ENCODE measurements around the gene GPI.
A peak's percentile ranks its signal among the peaks of the same experiment; 100 is the strongest.

The GPI gene

DNA sequence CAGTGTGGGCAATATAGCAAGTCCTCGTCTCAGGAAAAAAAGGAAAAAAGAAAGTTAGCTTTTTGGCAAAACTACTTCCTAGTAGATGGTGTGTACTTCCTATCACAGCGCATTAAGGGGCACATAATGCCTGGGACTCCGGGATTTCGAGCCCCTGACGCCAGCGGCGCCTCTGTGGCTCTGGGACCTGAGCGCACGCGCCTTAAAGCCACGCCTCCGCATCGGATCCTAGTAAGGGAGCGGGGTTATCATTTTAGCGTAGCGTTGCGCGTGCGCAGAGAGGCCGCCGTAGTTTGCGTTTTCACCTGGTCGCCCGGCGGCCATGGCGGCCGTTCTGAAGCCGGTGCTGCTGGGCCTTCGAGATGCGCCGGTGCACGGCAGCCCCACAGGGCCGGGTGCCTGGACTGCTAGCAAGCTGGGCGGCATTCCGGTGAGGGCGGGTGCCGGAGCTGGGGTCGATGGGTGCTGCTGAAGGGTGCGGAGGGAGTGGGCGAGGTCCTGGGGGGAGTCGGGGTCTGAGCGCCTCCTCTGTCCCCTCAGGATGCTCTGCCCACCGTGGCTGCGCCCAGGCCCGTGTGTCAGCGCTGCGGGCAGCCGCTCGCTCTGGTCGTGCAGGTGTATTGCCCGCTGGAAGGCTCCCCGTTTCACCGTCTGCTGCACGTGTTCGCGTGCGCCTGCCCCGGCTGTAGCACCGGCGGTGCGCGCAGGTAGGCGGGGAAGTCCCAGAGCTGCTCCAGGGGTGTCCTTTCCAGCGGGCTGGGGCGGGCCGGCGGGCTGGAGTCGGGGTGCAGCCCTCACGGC lies 39.3 kb downstream of the GPI start, which contains the start of gene PDCD2L:
TSS of gene PDCD2L (plus strand) at position 291 of the 801 bp plus-strand sequence. CDS start at position 323, 32 bp downstream.
- DNase-seq (ENCODE audit: low read depth in 2 of 2): peak; percentile 92 to 93

GRCh38 chr19:34405892-34406660 lies 41.1 kb downstream of the GPI start:
- DNase-seq (ENCODE audit: low read depth in 2 of 2): no peak

DNA sequence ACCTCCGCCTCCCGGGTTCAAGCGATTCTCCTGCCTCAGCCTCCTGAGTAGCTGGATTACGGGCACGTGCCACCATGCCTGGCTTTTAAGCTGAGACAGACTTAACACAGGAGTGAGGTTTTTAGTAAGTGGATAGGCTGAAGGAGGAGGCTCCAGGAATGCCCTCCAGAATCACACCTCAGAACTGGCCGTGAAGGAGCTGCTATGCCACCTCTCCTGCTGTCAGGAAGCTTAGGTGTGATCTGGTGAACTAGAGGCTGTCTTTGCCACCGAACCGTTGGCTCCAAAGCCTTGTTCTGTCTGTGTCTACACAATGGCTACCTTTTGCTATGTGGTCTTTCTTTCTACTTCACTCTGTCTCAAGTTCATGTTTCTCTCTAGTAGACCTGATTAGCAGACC lies 43.4 kb downstream of the GPI start:
- DNase-seq (ENCODE audit: low read depth in 2 of 2): no peak

- no peak for DNase-seq (ENCODE audit: low read depth in 2 of 2)
Observed at GRCh38 chr19:34409189-34410164, 44.5 kb downstream of the GPI start.

- no peak for DNase-seq (ENCODE audit: low read depth in 2 of 2)
Observed at GRCh38 chr19:34411216-34411615, 46.2 kb downstream of the GPI start.

GRCh38 chr19:34416021-34416545 lies 51.1 kb downstream of the GPI start:
- DNase-seq (ENCODE audit: low read depth in 2 of 2): no peak

GRCh38 chr19:34418300-34418699 lies 53.3 kb downstream of the GPI start:
- DNase-seq (ENCODE audit: low read depth in 2 of 2): no peak

DNA sequence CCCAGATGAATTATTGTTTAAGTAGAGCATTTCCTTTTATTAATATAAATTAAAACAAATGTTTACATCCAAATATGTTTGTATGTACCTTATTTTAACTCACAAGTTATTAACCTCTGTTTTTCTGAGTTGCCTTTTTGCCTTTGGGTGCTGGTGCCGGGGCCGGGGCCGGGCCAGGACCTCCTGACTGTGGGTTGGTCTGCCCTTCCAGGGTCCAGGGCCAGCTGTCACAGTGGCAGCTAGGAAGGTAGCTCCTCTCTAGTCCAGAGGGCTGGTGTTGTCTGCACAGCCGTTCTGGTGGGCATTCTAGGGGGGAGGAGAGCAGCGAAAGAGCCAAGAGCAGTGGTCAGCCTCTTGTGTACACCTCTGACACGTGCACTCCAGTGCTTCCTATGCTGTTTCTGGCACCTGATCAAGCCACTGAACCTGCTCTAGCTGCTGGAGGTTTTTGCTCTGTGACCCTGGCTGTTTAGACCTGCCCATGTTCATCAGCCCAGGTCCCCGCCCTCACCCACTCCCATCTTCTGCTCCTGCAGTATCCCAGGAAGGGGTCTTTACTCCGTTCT lies 61.2 kb downstream of the GPI start:
- no peak for DNase-seq (ENCODE audit: low read depth in 2 of 2)

DNA sequence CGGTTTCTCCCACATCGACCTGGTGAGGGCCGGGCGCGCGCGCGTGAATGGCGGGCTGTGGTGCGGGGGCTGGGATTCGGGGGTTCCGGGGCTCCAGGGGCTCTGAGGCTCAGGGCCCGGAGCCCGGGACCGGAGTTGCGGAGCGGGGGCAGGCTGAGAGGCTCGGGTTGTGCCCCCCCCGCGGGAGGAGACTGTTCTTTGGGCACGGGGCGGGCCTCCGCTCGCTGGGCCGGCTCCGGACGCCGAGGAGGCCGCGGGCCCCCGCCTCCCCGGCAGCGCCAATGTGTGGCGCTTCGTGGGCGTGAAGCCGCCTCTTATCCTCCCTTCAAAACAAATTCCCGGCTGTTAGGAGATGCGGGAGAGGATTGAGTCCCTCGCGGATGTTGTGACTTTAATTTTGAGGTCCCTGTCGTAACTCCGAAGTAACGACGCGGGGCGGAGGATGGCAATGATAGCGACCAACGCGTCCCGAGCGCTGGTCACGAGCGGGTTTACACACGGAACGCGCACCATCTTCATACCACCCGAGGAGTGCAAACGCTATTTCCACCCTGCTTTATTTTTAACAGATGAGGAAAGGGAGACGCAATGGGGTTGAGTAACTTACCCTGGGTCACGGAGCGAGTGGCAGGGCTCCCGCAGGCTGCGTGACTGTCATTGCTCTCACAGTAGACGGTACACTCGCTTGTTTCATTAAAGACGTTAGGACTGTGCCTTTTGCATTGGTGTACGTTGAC lies 63.7 kb downstream of the GPI start:
- peak; percentile 7 to 22 for DNase-seq (ENCODE audit: low read depth in 2 of 2)

- no peak for DNase-seq (ENCODE audit: low read depth in 2 of 2)
Observed at GRCh38 chr19:34429553-34429952, 64.6 kb downstream of the GPI start.

DNA sequence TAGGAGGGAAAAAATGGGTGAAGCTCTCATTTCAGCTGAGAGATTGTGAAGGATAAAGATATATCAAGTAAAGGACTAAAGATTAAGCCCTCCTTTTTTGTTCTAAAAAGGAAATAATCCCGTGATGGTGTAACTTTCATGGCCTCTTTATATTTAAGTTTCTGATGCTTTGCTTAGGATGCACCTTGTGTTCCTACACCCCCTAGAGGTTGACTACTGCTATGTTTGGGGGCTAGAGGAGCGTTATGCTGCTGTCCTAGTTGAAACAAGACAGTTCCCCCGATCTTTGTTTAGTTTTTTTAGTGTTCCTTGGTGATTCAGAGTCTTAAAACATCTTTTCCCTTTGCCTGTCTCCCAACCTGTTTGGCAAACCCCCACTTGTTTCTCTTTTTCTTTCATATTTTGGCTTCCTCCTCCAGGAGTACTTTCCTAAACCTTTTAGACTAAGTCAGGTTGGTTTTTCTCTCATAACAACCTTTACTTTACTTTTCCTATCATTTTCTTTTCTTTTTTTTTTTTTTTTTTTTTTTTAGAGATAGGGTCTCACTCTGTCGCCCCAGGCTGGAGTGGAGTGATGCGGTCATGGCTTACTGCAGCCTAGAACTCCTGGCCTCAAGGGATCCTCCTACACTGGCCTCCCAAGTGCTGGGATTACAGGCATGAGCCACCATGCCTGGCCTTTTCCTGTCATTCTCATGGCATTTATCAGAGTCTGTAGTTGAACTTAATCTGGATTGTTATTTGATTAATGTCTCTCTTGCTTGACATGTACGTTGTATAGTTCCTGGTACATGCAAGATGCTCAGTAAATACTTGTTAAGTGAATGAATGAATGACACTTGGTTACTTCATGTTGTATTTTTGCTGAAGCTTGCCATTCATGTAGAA lies 66.0 kb downstream of the GPI start:
- DNase-seq (ENCODE audit: low read depth in 2 of 2): no peak

GRCh38 chr19:34431681-34432402 lies 66.8 kb downstream of the GPI start:
- no peak for DNase-seq (ENCODE audit: low read depth in 2 of 2)

DNA sequence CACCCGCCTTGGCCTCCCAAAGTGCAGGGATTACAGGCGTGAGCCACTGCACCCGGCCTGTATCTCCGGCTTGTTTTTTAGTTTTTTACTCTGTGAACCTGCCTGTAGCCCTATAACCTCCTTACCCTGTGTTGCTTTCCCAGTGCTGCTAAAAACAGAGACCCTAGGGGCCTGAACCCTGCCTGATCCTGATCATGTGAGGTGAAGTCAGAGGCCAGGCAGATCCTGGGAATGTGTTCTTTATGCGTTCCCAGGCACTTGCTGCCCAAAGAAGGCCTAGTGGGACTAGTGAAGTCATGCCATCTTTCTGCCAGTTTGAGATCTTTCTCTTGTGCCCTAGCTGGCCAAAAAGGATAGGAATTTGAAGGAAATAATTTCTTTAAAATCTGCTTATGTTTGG lies 67.8 kb downstream of the GPI start:
- DNase-seq (ENCODE audit: low read depth in 2 of 2): no peak

DNA sequence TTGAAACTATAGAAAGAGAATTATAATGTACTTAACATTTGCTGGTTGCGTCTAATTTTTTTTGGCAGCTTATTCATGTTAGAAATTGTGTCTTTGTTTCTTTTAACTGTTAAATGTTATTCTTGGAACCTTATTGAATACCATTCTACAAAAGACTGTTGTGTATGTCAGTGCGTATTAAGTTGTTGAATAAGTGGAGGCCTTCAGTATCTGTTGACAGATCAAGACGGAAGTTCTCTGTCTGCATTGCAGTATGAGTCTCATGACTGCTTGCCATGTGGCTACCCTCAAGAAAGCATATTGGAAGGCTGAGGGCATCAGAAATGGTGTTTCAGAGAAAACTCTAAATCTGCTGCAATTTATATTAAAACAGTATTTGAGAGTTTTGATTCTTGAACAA lies 71.7 kb downstream of the GPI start:
- DNase-seq (ENCODE audit: low read depth in 2 of 2): no peak

DNA sequence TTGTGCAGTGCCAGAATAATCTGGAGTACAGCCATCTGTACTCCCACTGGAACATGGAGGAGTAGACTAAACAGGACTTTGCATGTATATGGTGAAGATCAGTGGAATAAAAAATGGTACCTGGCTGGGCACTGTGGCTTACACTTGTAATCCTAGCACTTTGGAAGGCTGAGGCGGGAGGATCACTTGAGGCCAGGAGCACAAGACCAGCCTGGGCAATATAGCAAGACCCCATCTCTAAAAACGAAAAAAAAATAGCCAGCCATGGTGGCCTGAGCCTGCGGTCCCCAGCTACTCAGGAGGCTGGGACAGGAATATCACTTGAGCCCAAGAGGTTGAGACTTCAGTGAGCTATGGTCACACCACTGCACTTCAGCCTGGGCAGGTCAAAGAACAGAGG lies 83.2 kb downstream of the GPI start:
- DNase-seq (ENCODE audit: low read depth in 2 of 2): no peak
